HG03558 (cell line): ENCODE measurements around the gene TCERG1.

Experiments used
- ATAC-seq: cut with Tn5 transposase; IDR thresholded peaks from one replicate; pipeline ENCODE4 v1.9.1; 2021; ENCODE audit warnings: moderate number of reproducible peaks; ENCODE audit not compliant: unreplicated experiment; ENCODE audit errors: extremely low read depth

TCERG1 gene

GRCh38 chr5:146450002-146450401 lies 2.9 kb downstream of the TCERG1 start:
- ATAC-seq: no peak

- no peak for ATAC-seq
Observed at GRCh38 chr5:146451411-146451810, 4.3 kb downstream of the TCERG1 start.

GRCh38 chr5:146457431-146457830 lies 10.3 kb downstream of the TCERG1 start:
- ATAC-seq: no peak

GRCh38 chr5:146458894-146459293 lies 11.8 kb downstream of the TCERG1 start:
- no peak for ATAC-seq

DNA sequence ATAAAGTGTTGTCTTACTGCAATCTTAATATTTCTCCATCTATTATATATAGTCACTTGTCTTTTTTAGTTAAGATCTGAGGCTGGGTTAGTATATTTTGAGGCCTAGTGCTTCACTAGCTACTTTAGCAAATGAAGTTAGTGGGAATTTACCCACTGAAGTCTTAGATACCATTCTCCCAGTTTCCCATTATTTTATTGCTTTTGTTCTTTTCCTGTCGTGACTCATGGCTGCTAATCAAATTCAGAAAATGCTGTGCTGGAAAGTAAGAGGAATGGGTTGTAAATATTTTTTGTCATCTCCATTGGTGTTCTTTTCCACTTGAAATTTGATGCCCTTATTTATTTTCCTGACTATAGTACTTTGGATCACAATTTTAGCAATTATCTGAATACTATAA lies 14.2 kb downstream of the TCERG1 start:
- ATAC-seq: no peak

- no peak for ATAC-seq
Observed at GRCh38 chr5:146463446-146463845, 16.3 kb downstream of the TCERG1 start.

DNA sequence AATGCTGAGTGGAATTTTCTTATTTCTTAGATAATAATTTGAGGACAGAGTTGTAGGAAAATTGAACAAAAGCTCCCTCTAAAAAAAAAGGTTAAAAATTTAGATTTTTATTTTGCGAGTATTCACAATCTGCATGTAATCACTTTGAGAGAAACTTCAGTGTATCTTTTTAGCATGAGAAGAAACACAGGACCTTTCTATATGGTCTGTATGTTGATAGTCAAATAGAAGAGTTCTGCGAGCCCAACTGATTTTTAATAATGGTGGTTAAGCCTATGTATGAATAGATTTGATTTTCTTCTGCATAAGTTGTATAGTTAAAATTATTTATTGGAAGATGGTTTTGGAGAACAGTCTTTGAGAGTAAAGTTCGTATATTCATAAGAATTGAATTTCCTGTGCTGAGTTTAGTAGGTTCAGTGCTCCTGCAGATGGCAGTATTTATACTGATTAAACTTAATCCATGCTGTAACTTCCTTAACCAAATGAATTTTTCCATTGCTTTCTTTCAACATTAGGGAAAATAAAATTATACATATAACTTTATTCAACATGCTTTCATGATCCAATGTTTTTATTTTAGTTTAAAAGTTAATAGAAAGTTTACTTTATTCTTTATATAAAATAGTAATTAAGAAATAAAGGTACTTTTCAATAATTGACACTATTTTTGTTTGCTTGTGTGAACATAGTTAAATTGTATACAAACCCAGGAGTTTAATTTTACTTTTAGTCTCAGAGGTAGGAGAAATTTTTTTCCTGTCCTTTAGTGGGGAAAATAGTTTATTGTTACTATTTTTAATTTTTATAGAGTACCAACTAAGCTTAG lies 19.6 kb downstream of the TCERG1 start:
- ATAC-seq: no peak

DNA sequence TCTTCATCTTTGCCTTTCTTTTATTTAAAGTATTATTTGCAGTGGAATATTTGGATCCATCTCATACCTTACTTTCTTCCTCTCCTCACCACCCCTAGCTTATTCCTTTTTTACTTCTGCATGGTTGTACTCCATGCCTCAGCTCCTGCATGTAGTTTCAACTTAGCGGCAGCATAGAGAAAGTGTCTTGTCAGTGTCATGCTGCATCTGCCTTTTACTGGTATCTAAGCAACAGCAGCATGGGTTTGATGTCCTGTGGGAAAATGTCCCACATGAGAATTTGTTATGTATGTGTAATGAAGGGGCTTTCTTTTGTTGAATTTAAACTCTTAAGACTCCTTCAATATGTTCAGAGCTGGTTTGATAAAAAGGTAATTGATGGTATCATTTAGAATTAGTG lies 20.6 kb downstream of the TCERG1 start:
- no peak for ATAC-seq

DNA sequence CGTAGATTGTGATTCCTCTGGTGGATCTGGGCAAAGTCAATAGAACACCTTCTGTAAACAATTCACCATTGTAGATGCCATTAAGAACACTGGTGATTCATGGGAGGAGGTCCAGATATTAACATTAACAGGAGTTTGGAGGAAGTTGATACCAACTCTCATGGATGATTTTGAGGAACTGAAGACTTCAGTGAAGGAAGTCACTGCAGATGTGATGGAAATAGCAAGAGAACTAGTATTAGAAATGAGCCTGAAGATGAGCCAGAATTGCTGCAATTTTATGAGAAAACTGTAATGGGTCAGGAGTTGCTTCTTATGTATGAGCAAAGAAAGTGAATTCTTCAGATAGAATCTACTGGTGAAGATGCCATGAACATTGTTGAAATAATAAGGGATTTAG lies 26.9 kb downstream of the TCERG1 start:
- ATAC-seq: no peak

- ATAC-seq: no peak
Observed at GRCh38 chr5:146475190-146475780, 28.2 kb downstream of the TCERG1 start.

DNA sequence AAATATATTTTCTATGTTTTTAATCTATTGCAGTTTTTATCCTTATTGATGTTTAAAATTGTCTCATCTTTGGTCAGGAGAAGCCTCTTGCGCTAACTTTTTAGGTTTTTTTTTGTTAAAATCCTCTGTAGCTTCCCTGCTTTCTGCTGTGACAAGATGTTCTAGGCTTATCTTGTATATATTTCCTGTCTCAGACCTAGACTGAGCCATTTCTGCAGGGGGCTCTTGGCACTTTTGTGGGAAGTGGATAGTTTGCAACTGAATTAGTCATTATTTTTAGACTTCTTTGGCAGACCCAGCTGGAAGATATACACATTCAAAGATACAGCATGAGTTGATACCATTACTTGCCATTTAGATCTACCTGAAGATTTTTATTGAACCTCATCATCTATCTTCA lies 28.8 kb downstream of the TCERG1 start:
- no peak for ATAC-seq

DNA sequence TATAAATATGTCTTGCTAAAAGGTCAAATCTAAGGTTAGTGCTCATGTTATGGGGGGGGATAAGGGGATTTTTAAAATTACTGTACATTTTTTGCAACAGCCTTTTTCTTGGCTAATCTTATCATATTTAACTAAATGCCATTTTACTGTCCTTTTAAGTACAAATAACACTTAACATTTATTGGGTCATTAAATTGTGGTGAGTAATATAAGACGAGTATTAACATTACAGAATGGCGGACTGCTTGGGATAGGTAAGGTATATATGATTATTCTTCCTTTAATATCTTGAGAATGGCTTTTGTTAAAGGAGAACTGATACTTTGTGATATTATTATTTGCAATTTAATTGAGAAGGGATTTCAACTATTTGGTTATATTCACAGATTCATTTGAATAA lies 35.6 kb downstream of the TCERG1 start:
- ATAC-seq: no peak

DNA sequence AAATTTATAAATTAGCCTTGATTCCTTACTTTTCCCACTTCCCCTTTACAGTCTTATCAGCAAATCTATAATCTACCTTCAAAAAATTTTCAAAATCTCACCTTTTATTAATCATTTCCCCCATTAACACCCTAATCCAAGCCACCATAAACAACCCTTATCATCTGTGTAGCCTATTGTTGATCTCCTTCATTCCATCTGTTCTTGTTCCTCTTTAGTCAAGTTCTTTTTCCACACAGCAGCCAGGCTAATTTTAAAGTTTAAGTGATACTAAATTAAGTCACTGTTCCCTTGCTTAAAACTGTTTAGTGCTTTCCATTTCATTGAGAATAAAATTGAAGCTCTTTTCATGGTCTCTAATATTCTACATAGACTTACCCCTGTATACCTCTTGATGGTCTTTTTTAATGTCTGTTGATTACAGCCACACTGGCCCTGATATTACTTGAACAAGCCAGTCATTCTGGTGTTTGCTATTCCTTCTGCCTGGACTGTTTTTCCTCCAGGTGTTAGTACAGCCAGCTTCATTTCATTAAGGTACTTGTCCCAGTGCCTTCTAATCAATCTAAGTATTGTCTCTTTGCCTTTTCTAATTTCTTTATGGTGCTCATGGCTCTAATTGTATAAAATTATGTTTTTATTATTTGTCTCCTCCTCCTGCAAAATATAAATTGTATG lies 37.7 kb downstream of the TCERG1 start:
- no peak for ATAC-seq

GRCh38 chr5:146490089-146490843 lies 43.1 kb downstream of the TCERG1 start:
- ATAC-seq: no peak

GRCh38 chr5:146494656-146495055 lies 47.5 kb downstream of the TCERG1 start:
- ATAC-seq: no peak

- ATAC-seq: no peak
Observed at GRCh38 chr5:146499680-146500079, 52.5 kb downstream of the TCERG1 start.

GRCh38 chr5:146507428-146507827 lies 60.3 kb downstream of the TCERG1 start:
- no peak for ATAC-seq

- no peak for ATAC-seq
Observed at GRCh38 chr5:146510559-146511125, 63.5 kb downstream of the TCERG1 start.

DNA sequence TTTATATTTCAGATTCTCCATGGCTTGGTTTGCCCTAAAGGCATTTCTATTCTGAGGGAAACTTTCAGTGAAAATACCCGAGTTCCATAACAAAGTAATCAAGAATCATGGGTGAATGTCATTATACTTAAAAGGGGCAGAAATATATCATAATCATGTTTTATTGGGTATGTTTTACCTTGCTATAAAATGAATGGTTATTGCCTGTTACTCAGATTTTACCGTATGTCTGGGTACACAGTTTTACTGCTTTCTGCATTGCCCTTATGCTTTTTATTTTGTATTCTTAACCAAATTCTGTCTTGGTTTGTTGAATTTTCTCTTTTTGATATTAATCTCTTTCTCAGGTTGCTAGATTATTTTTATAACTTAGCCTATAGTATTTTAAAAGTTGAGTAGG lies 66.3 kb downstream of the TCERG1 start:
- no peak for ATAC-seq

GRCh38 chr5:146514575-146514974 lies 67.4 kb downstream of the TCERG1 start:
- ATAC-seq: no peak
